H1 (cell line): ENCODE results near the gene NPTX1. TPM values are rescaled to one million over a fixed set of nuclear protein-coding genes. Genes with fewer than 3 reads are reported as not detected.

ENCODE experiments used
- CTCF ChIA-PET: fragments of 300-600 bp; sonication (Branson Sonifier 250); formaldehyde crosslinking; loops from one replicate; lab custom pipeline; 2021; ENCODE audit not compliant: partially characterized antibody; lab: Charles Lee
- POLR2A ChIA-PET: fragments of 300-600 bp; sonication (Branson Sonifier 250); formaldehyde crosslinking; loops from one replicate; lab custom pipeline; 2021; ENCODE audit warnings: inconsistent platforms; ENCODE audit not compliant: partially characterized antibody; lab: Charles Lee
- DNase-seq, 2 experiments: peaks; one replicate each; pipeline versions ENCODE4 v3.0.0 to v3.0.0-alpha.2; 2010 to 2022; ENCODE audit warnings: low spot score in 2 of 2, low read depth in 1 of 2, mixed read lengths in 1 of 2
- FAIRE-seq: peaks from 2 replicates; lab custom pipeline; 2011; peaks lifted over from hg19 to GRCh38; lab: Jason Lieb, UNC
- H2AFZ ChIP-seq: 2 replicates; pipeline ENCODE4 v1.8.1; 2012; ENCODE audit warnings: low read length, inconsistent platforms
- H2AK5ac ChIP-seq: 2 replicates; pipeline ENCODE4 v1.6.1; 2013; ENCODE audit warnings: low read depth, low read length
- H2BK120ac ChIP-seq: replicated peaks from 2 replicates; pipeline ENCODE3; 2013; ENCODE audit warnings: low read depth, low read length, inconsistent platforms
- H2BK12ac ChIP-seq: 2 replicates; pipeline ENCODE4 v1.6.1; 2013; ENCODE audit warnings: low read depth, low read length
- H2BK15ac ChIP-seq: 2 replicates; pipeline ENCODE4 v1.6.1; 2013; ENCODE audit warnings: low read length
- H2BK20ac ChIP-seq: 2 replicates; pipeline ENCODE4 v1.6.1; 2013; ENCODE audit warnings: low read length
- H2BK5ac ChIP-seq: 2 replicates; pipeline ENCODE4 v1.6.1; 2013; ENCODE audit warnings: low read depth, low read length
- H3K14ac ChIP-seq: 2 replicates; pipeline ENCODE4 v1.6.1; 2013; ENCODE audit warnings: inconsistent platforms; ENCODE audit not compliant: insufficient read length
- H3K18ac ChIP-seq: 2 replicates; pipeline ENCODE4 v1.6.1; 2013; ENCODE audit warnings: low read length; ENCODE audit errors: extremely low read depth
- H3K23ac ChIP-seq: 2 replicates; pipeline ENCODE4 v1.6.1; 2013; ENCODE audit warnings: inconsistent platforms; ENCODE audit not compliant: insufficient read length
- H3K23me2 ChIP-seq: 2 replicates; pipeline ENCODE4 v1.6.1; 2013; ENCODE audit warnings: low read depth, low read length
- H3K27ac ChIP-seq: 2 replicates; pipeline ENCODE4 v1.6.1; 2011; ENCODE audit warnings: low read depth, low read length, inconsistent platforms
- H3K27me3 ChIP-seq, 4 experiments: replicated peaks in 1 of 4; 1 replicate in 1 of 4; 2 replicates in 3 of 4; pipeline versions ENCODE4 v1.6.1 to v1.8.1; 2011 to 2013; ENCODE audit warnings: low read length in 3 of 4, mild to moderate bottlenecking in 3 of 4, inconsistent platforms in 2 of 4, mixed read lengths in 2 of 4, moderate library complexity in 1 of 4; ENCODE audit not compliant: control insufficient read depth in 3 of 4, insufficient read depth in 3 of 4; ENCODE audit errors: extremely low read depth in 1 of 4
- H3K36me3 ChIP-seq, 4 experiments: 2 replicates each; pipeline versions ENCODE4 v1.6.1 to v1.8.1; 2011 to 2013; ENCODE audit warnings: mild to moderate bottlenecking in 4 of 4, low read length in 3 of 4, moderate library complexity in 2 of 4, control low read depth in 1 of 4, inconsistent platforms in 1 of 4; ENCODE audit not compliant: insufficient read depth in 4 of 4, control insufficient read depth in 2 of 4
- H3K4ac ChIP-seq: replicated peaks from 2 replicates; pipeline ENCODE3; 2013; ENCODE audit warnings: low read length, low read depth, mixed read lengths, inconsistent platforms; ENCODE audit not compliant: insufficient read length
- H3K4me1 ChIP-seq, 4 experiments: replicated peaks in 1 of 4; 1 replicate in 1 of 4; 2 replicates in 3 of 4; pipeline versions ENCODE4 v1.6.1 to v1.8.1; 2011 to 2013; ENCODE audit warnings: low read length in 3 of 4, inconsistent platforms in 2 of 4, mixed read lengths in 1 of 4; ENCODE audit not compliant: insufficient read depth in 4 of 4, control insufficient read depth in 3 of 4
- H3K4me2 ChIP-seq, 2 experiments: 2 replicates each; pipeline versions ENCODE4 v1.6.1 to v1.8.1; 2011 to 2013; ENCODE audit warnings: low read depth in 2 of 2, low read length in 2 of 2, control low read depth in 1 of 2, inconsistent platforms in 1 of 2, mild to moderate bottlenecking in 1 of 2; ENCODE audit not compliant: insufficient read depth in 1 of 2
- H3K4me3 ChIP-seq, 4 experiments: fragments of 200-600, 300-600 bp in 1 of 4; sonication (generic), shearing (Covaris generic), sonication (Bioruptor Twin) in 1 of 4; 2 replicates each; pipeline versions ENCODE4 v1.5.1 to v1.8.1; 2011 to 2016; ENCODE audit warnings: low read length in 4 of 4, low read depth in 3 of 4, control low read depth in 2 of 4, inconsistent platforms in 2 of 4, mild to moderate bottlenecking in 2 of 4, mixed read lengths in 1 of 4, moderate library complexity in 1 of 4; ENCODE audit not compliant: insufficient read depth in 2 of 4; ENCODE audit errors: extremely low read depth in 1 of 4
- H3K56ac ChIP-seq: replicated peaks from 2 replicates; pipeline ENCODE3; 2013; ENCODE audit warnings: low read depth, mild to moderate bottlenecking, mixed read lengths, low read length, inconsistent platforms; ENCODE audit not compliant: insufficient read length
- H3K79me1 ChIP-seq: 2 replicates; pipeline ENCODE4 v1.6.1; 2013; ENCODE audit warnings: low read depth, low read length, control low read depth
- H3K79me2 ChIP-seq, 2 experiments: 2 replicates each; pipeline versions ENCODE4 v1.6.1 to v1.8.1; 2012 to 2013; ENCODE audit warnings: low read length in 2 of 2, mild to moderate bottlenecking in 2 of 2, inconsistent platforms in 1 of 2; ENCODE audit not compliant: insufficient read depth in 2 of 2, control insufficient read depth in 1 of 2
- H3K9ac ChIP-seq, 4 experiments: replicated peaks in 1 of 4; 1 replicate in 1 of 4; 2 replicates in 3 of 4; pipeline versions ENCODE4 v1.6.1 to v1.8.1; 2011 to 2013; ENCODE audit warnings: low read depth in 3 of 4, low read length in 3 of 4, control low read depth in 2 of 4, mild to moderate bottlenecking in 2 of 4, moderate library complexity in 2 of 4, inconsistent platforms in 1 of 4; ENCODE audit errors: extremely low read depth in 1 of 4
- H3K9me3 ChIP-seq, 2 experiments: 2 replicates each; pipeline versions ENCODE4 v1.6.1 to v1.8.1; 2012 to 2013; ENCODE audit warnings: mild to moderate bottlenecking in 2 of 2, moderate library complexity in 2 of 2, control low read depth in 1 of 2, inconsistent platforms in 1 of 2, low read depth in 1 of 2, low read length in 1 of 2, mixed read lengths in 1 of 2; ENCODE audit not compliant: insufficient read depth in 2 of 2
- H4K20me1 ChIP-seq, 2 experiments: replicated peaks in 1 of 2; 2 replicates each; pipeline versions ENCODE3 to v1.8.1; 2011 to 2013; ENCODE audit warnings: inconsistent platforms in 2 of 2, low read length in 2 of 2, mild to moderate bottlenecking in 1 of 2; ENCODE audit not compliant: insufficient read depth in 2 of 2, control insufficient read depth in 1 of 2
- H4K5ac ChIP-seq: 2 replicates; pipeline ENCODE4 v1.6.1; 2013; ENCODE audit warnings: low read length, low read depth, mixed read lengths, inconsistent platforms; ENCODE audit not compliant: insufficient read length
- H4K8ac ChIP-seq: 2 replicates; pipeline ENCODE4 v1.8.0; 2013; ENCODE audit warnings: mild to moderate bottlenecking, moderate library complexity, low read length, inconsistent platforms; ENCODE audit not compliant: insufficient read depth; ENCODE audit errors: extremely low read depth
- H4K91ac ChIP-seq: replicated peaks from 2 replicates; pipeline ENCODE3; 2013; ENCODE audit warnings: low read length, mixed read lengths, inconsistent platforms; ENCODE audit not compliant: insufficient read length
- CTBP2 ChIP-seq: IDR thresholded peaks from 2 replicates; pipeline ENCODE4 v1.7.0; 2011; ENCODE audit warnings: borderline replicate concordance, mild to moderate bottlenecking, moderate library complexity, mixed read lengths, low read length; ENCODE audit not compliant: insufficient read depth, insufficient read length
- CTCF ChIP-seq, 3 experiments: IDR thresholded peaks; 1 replicate in 2 of 3; 2 replicates in 1 of 3; pipeline versions ENCODE4 v1.5.1 to v1.6.1; 2011; ENCODE audit warnings: low read length in 3 of 3, mild to moderate bottlenecking in 3 of 3, inconsistent platforms in 2 of 3, low read depth in 1 of 3, moderate library complexity in 1 of 3; ENCODE audit not compliant: insufficient read depth in 1 of 3; ENCODE audit errors: control extremely low read depth in 1 of 3
- JUND ChIP-seq: IDR thresholded peaks from 2 replicates; pipeline ENCODE4 v1.6.1; 2011; ENCODE audit warnings: mild to moderate bottlenecking, improper control_type of control experiment, low read length
- RFX5 ChIP-seq: IDR thresholded peaks from 2 replicates; pipeline ENCODE4 v1.6.1; 2011; ENCODE audit warnings: low read depth, low read length, improper control_type of control experiment, borderline replicate concordance
- SIN3A ChIP-seq, 2 experiments: IDR thresholded peaks in 1 of 2; conservative IDR thresholded peaks in 1 of 2; 2 replicates each; pipeline ENCODE4 v1.6.1; 2011 to 2012; ENCODE audit warnings: low read length in 2 of 2, improper control_type of control experiment in 1 of 2, low read depth in 1 of 2, mild to moderate bottlenecking in 1 of 2
- SRF ChIP-seq: IDR thresholded peaks from 2 replicates; pipeline ENCODE4 v1.6.1; 2011; ENCODE audit warnings: mild to moderate bottlenecking, low read depth, low read length, moderate library complexity
- WGBS, 2 experiments: shearing (Covaris generic) in 1 of 2; methylation state at CpG; one replicate each; pipeline versions ENCODE4 v1.1.6 to v1.1.7; 2013 to 2015; ENCODE audit warnings: low lambda C conversion rate in 2 of 2, mixed read lengths in 2 of 2, inconsistent platforms in 1 of 2, low coverage in 1 of 2, missing lambda C conversion rate in 1 of 2; ENCODE audit not compliant: insufficient replicate concordance in 2 of 2, insufficient coverage in 1 of 2, insufficient read length in 1 of 2; ENCODE audit errors: extremely low coverage in 1 of 2, missing lambda C conversion rate in 1 of 2; 5-methylcytosine and 5-hydroxymethylcytosine counted together
- polyA plus RNA-seq, 7 experiments: library from polyadenylated mRNA; depleted of rRNA in 3 of 7; stranded (reverse) in 5 of 7; unstranded in 2 of 7; fragments of >200 nt in 5 of 7; fragments of 200-250 nt in 2 of 7; gene quantifications; 1 replicate in 5 of 7; 2 replicates in 1 of 7; 4 replicates in 1 of 7; pipeline versions ENCODE4 v1.2.1 to v1.2.3, GENCODE V29; 2011 to 2013; ENCODE audit warnings: missing spikeins in 2 of 7, mixed read lengths in 2 of 7
- total RNA-seq: library from RNA; stranded (reverse); fragmentation: NEBNext Ultra II Directional; extraction: Animal tissue kit (Norgen Biotek cat#: 25700); gene quantifications from 2 replicates; pipeline ENCODE4 v1.2.1, GENCODE V29; 2021
- TF ChIP-seq, protein P1 (sequence below): IDR thresholded peaks from 2 replicates; pipeline ENCODE4 v1.6.1; 2012; ENCODE audit warnings: inconsistent platforms

The NPTX1 gene
- total and polyA plus RNA-seq, 2 of the 8 experiments (the other 6 are each of a cell fraction or from before 2014, with no cell fraction given): 12.0 to 17.9 TPM

DNA sequence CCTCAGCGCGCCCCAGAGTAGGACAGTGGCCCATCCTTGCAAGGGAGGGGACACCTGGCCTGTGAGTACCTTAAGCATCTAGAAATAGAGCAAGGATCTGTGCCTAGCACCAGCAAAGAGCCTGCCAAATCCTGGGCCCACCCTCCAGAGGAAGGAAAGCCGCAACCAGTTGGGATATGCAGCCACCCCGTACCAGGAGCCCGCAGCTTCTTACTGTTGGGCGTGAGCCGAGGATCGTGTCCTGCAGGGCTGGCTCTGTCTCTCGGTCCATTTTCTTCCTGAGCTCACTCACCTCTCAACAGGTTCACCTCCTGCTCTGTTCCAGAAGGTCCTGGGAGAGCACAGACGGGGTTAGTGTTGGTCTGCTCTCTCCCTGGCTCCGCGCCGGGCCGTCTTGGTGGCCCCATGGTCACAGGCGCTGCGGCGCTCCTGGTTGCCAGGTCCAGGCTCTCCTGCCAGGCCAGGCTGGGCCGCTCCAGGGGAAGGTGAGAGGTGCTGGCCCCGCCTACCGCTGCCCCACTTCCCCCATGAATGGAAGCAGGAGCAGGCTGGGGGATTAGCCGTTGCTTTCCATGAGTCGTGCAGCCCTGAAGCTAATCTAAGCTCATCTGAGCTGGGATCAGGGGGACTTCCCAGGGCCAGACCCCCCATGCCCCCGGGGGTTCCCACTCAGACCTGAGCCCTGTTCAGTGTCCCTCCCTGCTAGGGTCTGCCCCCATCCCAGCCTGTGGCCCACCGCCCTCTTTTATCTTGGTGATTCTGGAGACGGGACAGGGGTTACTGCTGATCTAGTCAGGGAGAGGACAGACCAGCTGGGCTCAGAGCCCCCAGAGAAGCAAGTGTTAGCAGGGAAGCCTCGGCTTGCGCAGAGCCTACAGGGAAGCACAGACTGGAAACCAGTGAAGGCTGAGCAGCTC, 48.8 kb downstream of the NPTX1 start:
- CTCF ChIA-PET: interaction anchor here (0.6 to 3.9 kb wide), 47 partner anchors 10 to 590 kb away, joined by 3 to 22 read pairs (median 4); partner anchors contain the start of gene ENDOV
- Histone ChIP-seq H2BK12ac (no peak overlapping the region), H4K20me1 (peaks cover 3 to 4% of the 10 kb centered on the region in 2 experiments), H2BK20ac (no peak overlapping the region), H2BK15ac (0 out of 2 replicates have a peak overlapping the region, but pooled peaks have one; percentile 46), H3K4ac (no peak overlapping the region), H3K9ac (no peak overlapping the region), H3K23me2 (no peaks in the 10 kb centered on the region), H3K4me3 (no peak overlapping the region), H3K23ac (no peak overlapping the region), H3K79me1 (no peaks in the 10 kb centered on the region), H3K4me1 (peaks cover 0 to 8% (median 2%) of the 10 kb centered on the region in 4 experiments; a peak in 3 of 7 replicates), H2BK5ac (no peak overlapping the region), H4K5ac (no peak overlapping the region), H2AK5ac (no peak overlapping the region), H2BK120ac (no peak overlapping the region), H3K56ac (no peak overlapping the region), H3K18ac (no peak overlapping the region), H3K14ac (no peak overlapping the region), H2AFZ (no peak overlapping the region), H4K8ac (peak overlapping the region; percentile 36), H3K36me3 (no peaks in the 10 kb centered on the region; a peak in 1 of 8 replicates), H3K79me2 (no peaks in the 10 kb centered on the region), H3K27me3 (no peaks in the 10 kb centered on the region; a peak in 1 of 7 replicates), H3K27ac (no peak overlapping the region), H4K91ac (no peak overlapping the region), H3K9me3 (no peaks in the 10 kb centered on the region), H3K4me2 (no peak overlapping the region)
- DNase-seq (peak in 1 of 2 experiments; percentile 48), FAIRE-seq (no peak)
- POLR2A ChIA-PET: interaction anchor here (0.6 to 2.0 kb wide), 5 partner anchors 17 to 179 kb away, joined by 3 to 6 read pairs (median 3); partner anchors contain the start of gene RPTOR
- WGBS, 2 experiments: 88% methylated on average over 22 of the region's 27 CpGs; no CpG with 5 or more reads in 1 of the 2 experiments
- TF ChIP-seq SRF: no peak
- no peak for TF ChIP-seq CTCF (IDR thresholded peaks at IDR 0.05; ENCODE audit: control extremely low read depth in 1 of 3, insufficient read depth in 1 of 3, low read depth in 1 of 3, low read length in 3 of 3)
- TF ChIP-seq, protein P1, sequence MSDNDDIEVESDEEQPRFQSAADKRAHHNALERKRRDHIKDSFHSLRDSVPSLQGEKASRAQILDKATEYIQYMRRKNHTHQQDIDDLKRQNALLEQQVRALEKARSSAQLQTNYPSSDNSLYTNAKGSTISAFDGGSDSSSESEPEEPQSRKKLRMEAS: no peak
- TF ChIP-seq SIN3A (conservative IDR thresholded peaks at IDR 0.05 in 1 of 2, IDR thresholded peaks at IDR 0.05 in 1 of 2; ENCODE audit: low read depth in 1 of 2, low read length in 2 of 2): no peak
- TF ChIP-seq JUND: no peak
- TF ChIP-seq RFX5: no peak
- no peak for TF ChIP-seq CTBP2
